Measurements from ENCODE around the gene CD300LG.

The CD300LG gene

DNA sequence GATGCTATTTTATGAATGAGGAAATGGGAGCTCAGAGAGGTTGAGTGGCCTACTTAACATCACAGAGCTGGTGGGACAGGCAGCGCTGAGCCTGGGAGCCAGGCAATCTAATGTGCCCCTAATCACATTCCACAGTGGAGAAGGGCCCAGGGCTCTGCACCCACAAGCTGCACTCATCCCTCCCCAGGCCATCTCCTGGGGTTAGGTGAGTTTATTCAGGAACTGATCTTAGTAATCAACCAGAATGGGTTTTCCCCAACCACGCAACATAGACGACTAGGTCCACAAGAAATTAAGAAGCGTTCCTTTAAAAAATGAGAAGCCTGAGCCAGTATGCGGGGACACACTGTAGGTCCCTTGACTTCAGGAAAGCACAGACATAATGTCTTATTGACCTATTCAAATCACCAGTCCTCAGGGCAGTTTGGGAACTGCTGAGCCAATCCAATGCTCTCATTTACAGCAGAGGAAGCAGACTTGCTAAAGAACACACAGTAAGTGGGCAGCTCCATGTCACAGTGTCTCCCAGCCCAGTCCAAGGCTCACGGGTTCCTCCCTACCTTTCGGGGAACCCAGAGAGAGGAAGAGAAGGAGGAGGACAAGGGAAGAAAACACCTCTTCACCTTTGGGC lies 16.4 kb upstream of the CD300LG start:
- H3K4me3 ChIP-seq (ENCODE audit: low read length) = no peak overlapping the region
- no peak for DNase-seq (ENCODE audit: low read depth)
- TF ChIP-seq, protein P1, sequence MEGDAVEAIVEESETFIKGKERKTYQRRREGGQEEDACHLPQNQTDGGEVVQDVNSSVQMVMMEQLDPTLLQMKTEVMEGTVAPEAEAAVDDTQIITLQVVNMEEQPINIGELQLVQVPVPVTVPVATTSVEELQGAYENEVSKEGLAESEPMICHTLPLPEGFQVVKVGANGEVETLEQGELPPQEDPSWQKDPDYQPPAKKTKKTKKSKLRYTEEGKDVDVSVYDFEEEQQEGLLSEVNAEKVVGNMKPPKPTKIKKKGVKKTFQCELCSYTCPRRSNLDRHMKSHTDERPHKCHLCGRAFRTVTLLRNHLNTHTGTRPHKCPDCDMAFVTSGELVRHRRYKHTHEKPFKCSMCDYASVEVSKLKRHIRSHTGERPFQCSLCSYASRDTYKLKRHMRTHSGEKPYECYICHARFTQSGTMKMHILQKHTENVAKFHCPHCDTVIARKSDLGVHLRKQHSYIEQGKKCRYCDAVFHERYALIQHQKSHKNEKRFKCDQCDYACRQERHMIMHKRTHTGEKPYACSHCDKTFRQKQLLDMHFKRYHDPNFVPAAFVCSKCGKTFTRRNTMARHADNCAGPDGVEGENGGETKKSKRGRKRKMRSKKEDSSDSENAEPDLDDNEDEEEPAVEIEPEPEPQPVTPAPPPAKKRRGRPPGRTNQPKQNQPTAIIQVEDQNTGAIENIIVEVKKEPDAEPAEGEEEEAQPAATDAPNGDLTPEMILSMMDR (IDR thresholded peaks at IDR 0.05; ENCODE audit: insufficient read depth, low read depth, low read length, missing control alignments) = no peak

- TF ChIP-seq, protein P1 (IDR thresholded peaks at IDR 0.05; ENCODE audit: insufficient read depth, low read depth, low read length, missing control alignments) = no peak
- no peak for DNase-seq (ENCODE audit: low read depth)
- no peak overlapping the region for H3K4me3 ChIP-seq (ENCODE audit: low read length)
Measured at GRCh38 chr17:43831633-43832032, 15.3 kb upstream of the CD300LG start.

- peak; percentile 83 for DNase-seq (ENCODE audit: low read depth)
- H3K4me3 ChIP-seq (ENCODE audit: low read length) = peak overlapping the region; percentile 45
- TF ChIP-seq, protein P1 (IDR thresholded peaks at IDR 0.05; ENCODE audit: insufficient read depth, low read depth, low read length, missing control alignments) = no peak
Measured at GRCh38 chr17:43832168-43832975, 14.6 kb upstream of the CD300LG start.

DNA sequence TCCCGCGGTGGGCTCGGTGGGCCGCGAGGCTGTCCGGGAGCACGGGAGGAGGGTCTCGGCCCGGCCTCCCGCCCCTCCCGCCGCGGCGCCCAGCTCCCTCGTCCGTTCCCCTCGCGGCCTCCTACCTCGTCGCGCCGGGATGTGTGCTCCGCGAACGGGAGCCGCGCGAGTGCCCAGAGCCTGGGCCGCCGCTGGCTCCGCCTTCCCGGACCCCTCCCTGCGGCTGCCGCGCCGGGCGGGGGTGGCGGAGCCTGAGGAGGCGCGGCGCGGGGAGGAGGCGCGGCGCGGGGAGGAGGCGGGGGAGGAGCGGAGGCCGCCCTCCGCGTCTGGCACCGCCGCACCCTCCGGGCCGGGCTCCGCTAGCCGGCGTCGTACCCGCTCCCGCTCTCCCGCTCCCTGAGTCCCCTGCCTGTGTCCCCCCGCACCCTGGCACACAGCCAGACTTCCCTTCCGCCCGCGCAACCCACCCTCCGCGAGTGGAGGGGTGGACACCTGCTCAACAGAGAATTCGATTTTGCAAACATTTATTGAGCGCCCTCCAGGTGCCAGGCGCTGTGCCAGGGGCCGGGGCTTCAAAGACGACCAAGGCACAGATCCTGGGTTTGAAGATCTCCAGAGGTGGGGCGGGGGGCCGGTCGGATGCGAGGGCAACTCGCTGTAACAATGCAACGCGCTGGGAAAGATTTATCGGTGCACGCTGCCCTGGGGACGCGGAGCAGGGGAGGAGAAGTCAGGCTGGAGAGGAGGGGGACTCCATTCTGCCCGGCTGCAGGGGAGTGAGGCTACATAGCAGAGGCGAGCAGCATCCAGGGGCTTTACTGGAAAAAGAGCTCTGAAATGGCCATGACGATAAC lies 13.8 kb upstream of the CD300LG start, which contains the start of gene MPP3:
Gene MPP3 (minus strand): TSS at position 171 of the 854 bp plus-strand sequence. CDS start 1,240 bp downstream, outside the sequence.
- H3K4me3 ChIP-seq (ENCODE audit: low read length) = peak within 1 kb of the TSS; percentile 45
- peak; percentile 82 for DNase-seq (ENCODE audit: low read depth)
- TF ChIP-seq, protein P1 (IDR thresholded peaks at IDR 0.05; ENCODE audit: insufficient read depth, low read depth, low read length, missing control alignments) = no peak

GRCh38 chr17:43834106-43834505 lies 12.9 kb upstream of the CD300LG start:
- DNase-seq (ENCODE audit: low read depth) = peak; percentile 70
- TF ChIP-seq, protein P1 (IDR thresholded peaks at IDR 0.05; ENCODE audit: insufficient read depth, low read depth, low read length, missing control alignments) = no peak
- no peak overlapping the region for H3K4me3 ChIP-seq (ENCODE audit: low read length)

DNA sequence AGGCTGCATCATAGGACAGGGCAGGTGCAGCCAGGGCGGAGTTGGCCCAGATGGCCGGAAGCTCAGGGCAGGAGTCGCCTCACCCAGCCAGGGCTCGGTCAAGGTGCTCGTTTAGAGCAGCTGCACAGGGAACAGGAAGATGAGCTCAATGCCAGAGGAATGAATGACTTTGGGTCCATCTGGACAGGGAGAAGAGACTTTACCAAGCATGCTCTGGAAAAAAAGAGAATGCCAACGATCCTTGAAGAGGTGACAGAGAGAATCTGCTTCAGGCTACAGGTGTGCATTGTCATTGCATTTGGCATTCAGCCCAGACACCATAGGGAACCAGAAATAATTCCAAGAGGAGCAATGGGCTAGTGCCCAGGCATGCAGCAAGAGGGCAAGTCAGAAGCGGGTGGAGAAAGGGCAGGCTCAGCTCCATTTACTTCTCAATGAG lies 7.3 kb upstream of the CD300LG start:
- TF ChIP-seq, protein P1 (IDR thresholded peaks at IDR 0.05; ENCODE audit: insufficient read depth, low read depth, low read length, missing control alignments) = no peak
- DNase-seq (ENCODE audit: low read depth) = peak; percentile 67
- no peak overlapping the region for H3K4me3 ChIP-seq (ENCODE audit: low read length)

All from epithelial cell of esophagus (primary cell).